Small intestine (tissue), 7 donors: ENCODE data around the gene CARD10. TPM values are rescaled to one million over a fixed set of nuclear protein-coding genes. Genes with fewer than 3 reads are reported as not detected.
A peak's percentile ranks its signal among the peaks of the same experiment; 100 is the strongest.

Source experiments
- DNase-seq, 2 donors: peaks; one replicate each; pipeline versions ENCODE4 v3.0.0 to v3.0.0-alpha.2; 2013
- FAIRE-seq: peaks from 2 replicates; lab custom pipeline; 2012; peaks lifted over from hg19 to GRCh38; lab: Jason Lieb, UNC
- H3K27ac ChIP-seq, 3 donors: one replicate each; pipeline ENCODE4 v1.5.1; 2013; ENCODE audit warnings: low read length in 2 of 3, mild to moderate bottlenecking in 2 of 3, control low read depth in 1 of 3, inconsistent platforms in 1 of 3, low read depth in 1 of 3, moderate library complexity in 1 of 3
- H3K27me3 ChIP-seq, 3 donors: one replicate each; pipeline ENCODE4 v1.6.1; 2013; ENCODE audit warnings: low read length in 3 of 3, inconsistent platforms in 1 of 3; ENCODE audit not compliant: control insufficient read depth in 3 of 3, insufficient read depth in 3 of 3
- H3K36me3 ChIP-seq, 3 donors: one replicate each; pipeline ENCODE4 v1.6.1; 2013; ENCODE audit warnings: low read length in 3 of 3, inconsistent platforms in 1 of 3, low read depth in 1 of 3, mild to moderate bottlenecking in 1 of 3, moderate library complexity in 1 of 3; ENCODE audit not compliant: control insufficient read depth in 3 of 3, insufficient read depth in 2 of 3
- H3K4me1 ChIP-seq, 3 donors: one replicate each; pipeline ENCODE4 v1.6.1; 2013; ENCODE audit warnings: low read length in 2 of 3, inconsistent platforms in 1 of 3, low read depth in 1 of 3, mild to moderate bottlenecking in 1 of 3, moderate library complexity in 1 of 3; ENCODE audit not compliant: control insufficient read depth in 3 of 3, insufficient read depth in 2 of 3
- H3K4me3 ChIP-seq, 3 donors: one replicate each; pipeline ENCODE4 v1.5.1; 2013; ENCODE audit warnings: low read length in 3 of 3, control low read depth in 1 of 3, inconsistent platforms in 1 of 3, low read depth in 1 of 3, mild to moderate bottlenecking in 1 of 3, moderate library complexity in 1 of 3
- H3K9me3 ChIP-seq, 2 donors: one replicate each; pipeline ENCODE4 v1.6.1; 2013; ENCODE audit warnings: low read depth in 1 of 2, low read length in 1 of 2; ENCODE audit not compliant: control insufficient read depth in 2 of 2, insufficient read depth in 1 of 2
- WGBS, 3 donors: extraction: QIAGEN DNeasy Blood & Tissue Kit; methylation state at CpG; one replicate each; pipeline ENCODE4 v1.1.7; 2013; 5-methylcytosine and 5-hydroxymethylcytosine counted together
- polyA plus RNA-seq, 4 donors: library from polyadenylated mRNA; stranded (reverse) in 3 of 4; unstranded in 1 of 4; fragments of 200-250 nt in 3 of 4; fragments of 120-200 nt in 1 of 4; gene quantifications; one replicate each; pipeline versions ENCODE4 v1.2.1 to v1.2.3, GENCODE V29; 2013
- donor health status: healthy with polysubstance abuse.
- donor health status: control.
- donor health status: control.
- donor health status: Bipolar disorder and iron deficiency.
- donor health status: healthy.

CARD10 gene
- polyA plus RNA-seq, 4 donors: 31.5 to 129 (median 88.8) TPM

- DNase-seq (no peak), FAIRE-seq (no peak)
- WGBS, 3 donors: 40 to 77% (median 61%) methylated on average over 11 to 12 of the region's 12 CpGs
- Histone ChIP-seq H3K36me3 (no peaks in the 10 kb centered on the region), H3K27ac (no peak overlapping the region), H3K9me3 (no peaks in the 10 kb centered on the region), H3K4me3 (no peak overlapping the region), H3K4me1 (peaks cover 2 to 29% (median 2%) of the 10 kb centered on the region in 3 donors), H3K27me3 (no peaks in the 10 kb centered on the region)
Measured at GRCh38 chr22:37526376-37526775, 7.2 kb upstream of the CARD10 start.

GRCh38 chr22:37525746-37526350 lies 6.6 kb upstream of the CARD10 start:
- H3K4me1 ChIP-seq: peaks cover 4 to 35% (median 4%) of the 10 kb centered on the region in 3 donors
- no peaks in the 10 kb centered on the region for H3K9me3 ChIP-seq
- H3K36me3 ChIP-seq: no peaks in the 10 kb centered on the region
- peak overlapping the region in 1 of 3 donors; percentile 42 for H3K27ac ChIP-seq
- no peak overlapping the region for H3K4me3 ChIP-seq
- DNase-seq (no peak), FAIRE-seq (no peak)
- H3K27me3 ChIP-seq: peaks cover 0 to 2% (median 0%) of the 10 kb centered on the region in 3 donors
- 55 to 67% (median 65%) methylated on average over 7 of the region's 7 CpGs for WGBS, 3 donors

- peak overlapping the region in 1 of 3 donors; percentile 42 for H3K27ac ChIP-seq
- 32 to 47% (median 46%) methylated on average over 10 of the region's 10 CpGs for WGBS, 3 donors
- FAIRE-seq (no peak), DNase-seq (no peak)
- no peaks in the 10 kb centered on the region for H3K36me3 ChIP-seq
- H3K4me3 ChIP-seq: no peak overlapping the region
- no peaks in the 10 kb centered on the region for H3K9me3 ChIP-seq
- H3K4me1 ChIP-seq: peaks cover 4 to 39% (median 6%) of the 10 kb centered on the region in 3 donors
- peaks cover 0 to 2% (median 0%) of the 10 kb centered on the region in 3 donors for H3K27me3 ChIP-seq
Measured at GRCh38 chr22:37525073-37525745, 6.0 kb upstream of the CARD10 start.

- no peak overlapping the region for H3K4me3 ChIP-seq
- WGBS, 3 donors: 65 to 81% (median 73%) methylated on average over 6 of the region's 6 CpGs
- peaks cover 0 to 7% (median 0%) of the 10 kb centered on the region in 3 donors for H3K36me3 ChIP-seq
- no peaks in the 10 kb centered on the region for H3K9me3 ChIP-seq
- peak overlapping the region in 2 of 3 donors; percentile 26 to 66 for H3K27ac ChIP-seq
- peaks cover 2 to 54% (median 4%) of the 10 kb centered on the region in 3 donors for H3K4me1 ChIP-seq
- no peak for FAIRE-seq
- H3K27me3 ChIP-seq: peaks cover 0 to 2% (median 0%) of the 10 kb centered on the region in 3 donors
- DNase-seq: peak in 1 of 2 donors; percentile 53
Measured at GRCh38 chr22:37522482-37522881, 3.3 kb upstream of the CARD10 start.

- Histone ChIP-seq H3K27me3 (peaks cover 0 to 2% (median 0%) of the 10 kb centered on the region in 3 donors), H3K27ac (peak overlapping the region; percentile 8 to 66 (median 57)), H3K4me3 (no peak overlapping the region), H3K4me1 (peaks cover 2 to 54% (median 4%) of the 10 kb centered on the region in 3 donors), H3K36me3 (peaks cover 0 to 8% (median 0%) of the 10 kb centered on the region in 3 donors), H3K9me3 (no peaks in the 10 kb centered on the region)
- DNase-seq (peak; percentile 85 to 94), FAIRE-seq (no peak)
- 14 to 56% (median 42%) methylated on average over 13 to 14 of the region's 14 CpGs for WGBS, 3 donors
Measured at GRCh38 chr22:37521236-37521739, 2.1 kb upstream of the CARD10 start.

GRCh38 chr22:37520776-37521191 lies 1.6 kb upstream of the CARD10 start:
- Histone ChIP-seq H3K4me1 (peaks cover 2 to 54% (median 4%) of the 10 kb centered on the region in 3 donors), H3K27ac (peak overlapping the region; percentile 8 to 66 (median 57)), H3K36me3 (peaks cover 0 to 13% (median under 1%) of the 10 kb centered on the region in 3 donors), H3K27me3 (peaks cover 0 to 2% (median 0%) of the 10 kb centered on the region in 3 donors), H3K9me3 (no peaks in the 10 kb centered on the region), H3K4me3 (no peak overlapping the region)
- 20 to 43% (median 35%) methylated on average over 10 of the region's 10 CpGs for WGBS, 3 donors
- DNase-seq (no peak), FAIRE-seq (no peak)

- WGBS, 3 donors: 4 to 11% (median 10%) methylated on average over 47 to 63 of the region's 63 CpGs
- Histone ChIP-seq H3K4me1 (peaks cover 2 to 47% (median 4%) of the 10 kb centered on the region in 3 donors), H3K27ac (peak overlapping the region; percentile 68 to 98 (median 85)), H3K9me3 (no peaks in the 10 kb centered on the region), H3K36me3 (peaks cover 0 to 31% (median 5%) of the 10 kb centered on the region in 3 donors), H3K4me3 (peak overlapping the region; percentile 59 to 88 (median 69)), H3K27me3 (peaks cover 0 to 2% (median 0%) of the 10 kb centered on the region in 3 donors)
- DNase-seq (peak; percentile 65 to 72), FAIRE-seq (no peak)
Measured at GRCh38 chr22:37518509-37519267, 527 bp downstream of the CARD10 start.
